VCaP (cell line): ENCODE data around the gene PPARG.
A peak's percentile ranks its signal among the peaks of the same experiment; 100 is the strongest.

Source experiments
- H3K27ac ChIP-seq: fragments of 450-650 bp; 2 replicates; pipeline ENCODE4 v1.5.1; 2017
- TF ChIP-seq, protein P1 (sequence below): fragments of 450-650 bp; conservative IDR thresholded peaks from 2 replicates; pipeline ENCODE4 v1.5.1; 2017; ENCODE audit warnings: mild to moderate bottlenecking, moderate library complexity

PPARG gene

GRCh38 chr3:12349895-12350811 lies 61.3 kb downstream of the PPARG start:
- TF ChIP-seq, protein P1, sequence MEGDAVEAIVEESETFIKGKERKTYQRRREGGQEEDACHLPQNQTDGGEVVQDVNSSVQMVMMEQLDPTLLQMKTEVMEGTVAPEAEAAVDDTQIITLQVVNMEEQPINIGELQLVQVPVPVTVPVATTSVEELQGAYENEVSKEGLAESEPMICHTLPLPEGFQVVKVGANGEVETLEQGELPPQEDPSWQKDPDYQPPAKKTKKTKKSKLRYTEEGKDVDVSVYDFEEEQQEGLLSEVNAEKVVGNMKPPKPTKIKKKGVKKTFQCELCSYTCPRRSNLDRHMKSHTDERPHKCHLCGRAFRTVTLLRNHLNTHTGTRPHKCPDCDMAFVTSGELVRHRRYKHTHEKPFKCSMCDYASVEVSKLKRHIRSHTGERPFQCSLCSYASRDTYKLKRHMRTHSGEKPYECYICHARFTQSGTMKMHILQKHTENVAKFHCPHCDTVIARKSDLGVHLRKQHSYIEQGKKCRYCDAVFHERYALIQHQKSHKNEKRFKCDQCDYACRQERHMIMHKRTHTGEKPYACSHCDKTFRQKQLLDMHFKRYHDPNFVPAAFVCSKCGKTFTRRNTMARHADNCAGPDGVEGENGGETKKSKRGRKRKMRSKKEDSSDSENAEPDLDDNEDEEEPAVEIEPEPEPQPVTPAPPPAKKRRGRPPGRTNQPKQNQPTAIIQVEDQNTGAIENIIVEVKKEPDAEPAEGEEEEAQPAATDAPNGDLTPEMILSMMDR = no peak
- no peak overlapping the region for H3K27ac ChIP-seq

DNA sequence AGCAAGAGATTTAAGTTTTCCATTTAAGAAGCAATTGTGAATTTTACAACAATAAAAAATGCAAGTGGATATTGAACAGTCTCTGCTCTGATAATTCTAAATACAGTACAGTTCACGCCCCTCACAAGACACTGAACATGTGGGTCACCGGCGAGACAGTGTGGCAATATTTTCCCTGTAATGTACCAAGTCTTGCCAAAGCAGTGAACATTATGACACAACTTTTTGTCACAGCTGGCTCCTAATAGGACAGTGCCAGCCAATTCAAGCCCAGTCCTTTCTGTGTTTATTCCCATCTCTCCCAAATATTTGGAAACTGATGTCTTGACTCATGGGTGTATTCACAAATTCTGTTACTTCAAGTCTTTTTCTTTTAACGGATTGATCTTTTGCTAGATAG lies 62.3 kb downstream of the PPARG start:
- TF ChIP-seq, protein P1 = no peak
- H3K27ac ChIP-seq = no peak overlapping the region

GRCh38 chr3:12352253-12352652 lies 63.4 kb downstream of the PPARG start:
- TF ChIP-seq, protein P1 = peak; percentile 35
- no peak overlapping the region for H3K27ac ChIP-seq

- H3K27ac ChIP-seq = no peak overlapping the region
- TF ChIP-seq, protein P1 = no peak
Measured at GRCh38 chr3:12352755-12353154, 63.9 kb downstream of the PPARG start.

DNA sequence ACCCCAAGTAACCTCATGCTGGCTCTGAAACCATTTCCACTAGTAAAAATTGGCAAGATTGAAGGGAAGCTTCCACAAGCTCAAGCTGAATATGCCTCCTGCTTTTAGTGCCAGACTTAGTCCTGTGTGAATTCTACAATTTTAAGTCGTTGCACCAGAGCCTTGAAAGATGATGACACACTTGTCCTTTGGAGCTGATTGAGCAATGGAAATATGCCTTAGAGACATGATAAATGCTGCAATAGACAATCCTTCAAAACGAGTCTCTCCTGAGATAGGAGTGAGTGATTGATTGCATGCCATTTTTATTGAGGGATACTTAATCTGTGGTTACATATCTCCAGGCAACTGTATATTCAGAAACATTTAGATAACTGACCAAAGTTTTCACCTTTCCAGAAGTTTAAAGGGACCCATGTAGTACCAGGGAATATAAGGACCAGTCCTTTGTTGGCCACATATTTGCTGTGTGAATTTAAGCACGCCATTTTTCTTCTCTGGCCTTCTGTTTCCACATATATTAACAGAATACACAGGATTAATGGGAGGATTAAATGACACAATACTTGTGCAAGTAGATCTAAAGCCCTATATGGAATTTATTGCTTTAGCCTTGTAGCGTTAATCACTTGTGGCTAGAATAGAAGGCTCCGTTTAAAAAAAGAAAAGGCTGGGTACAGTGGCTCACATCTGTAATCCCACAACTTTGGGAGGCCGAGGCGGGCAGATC lies 65.1 kb downstream of the PPARG start:
- TF ChIP-seq, protein P1 = no peak
- H3K27ac ChIP-seq = no peak overlapping the region

DNA sequence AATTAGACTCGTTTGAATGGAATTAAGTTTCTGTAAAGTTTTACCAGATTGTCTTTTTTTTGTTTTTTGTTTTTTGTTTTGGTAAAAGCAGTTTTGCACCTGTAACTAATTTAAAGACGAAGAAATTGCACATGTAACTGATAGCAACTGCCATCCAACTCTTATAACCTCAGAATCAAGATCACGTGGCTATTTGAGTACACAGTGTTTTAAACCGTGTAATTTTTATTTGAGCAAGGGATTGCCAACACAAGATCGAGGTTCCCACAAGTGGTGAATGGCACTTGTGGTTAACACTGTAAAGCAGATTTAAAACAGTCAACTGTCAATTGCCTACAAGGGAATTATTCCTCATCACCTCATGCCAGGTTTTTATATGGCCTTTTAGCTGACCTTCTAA lies 67.3 kb downstream of the PPARG start:
- H3K27ac ChIP-seq = no peak overlapping the region

DNA sequence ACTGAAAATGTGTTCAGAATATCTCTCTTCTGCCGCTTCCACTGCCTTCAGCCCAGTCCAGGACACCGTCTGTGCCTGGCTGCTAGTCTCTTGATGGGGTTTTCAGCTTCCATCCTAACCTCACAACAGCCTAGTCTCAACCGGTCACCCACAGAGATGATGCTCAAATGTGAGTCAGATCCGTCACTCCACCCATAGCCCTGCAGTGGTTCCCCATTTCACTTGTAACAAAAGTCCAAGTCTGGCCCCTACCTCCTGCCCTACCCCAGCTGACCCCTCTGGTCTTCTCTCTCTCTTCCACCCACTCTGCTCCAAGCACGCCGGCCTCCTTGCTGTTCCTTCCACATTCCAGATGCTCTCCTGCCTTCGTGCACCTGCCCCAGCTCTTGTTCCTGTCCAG lies 68.1 kb downstream of the PPARG start:
- H3K27ac ChIP-seq = no peak overlapping the region
- TF ChIP-seq, protein P1 = no peak

More for the DNA sequence above, 67.3 kb downstream of the PPARG start:
- TF ChIP-seq, protein P1 = no peak
